SHP77 treated with DMSO at 0.1 percent for 48 hours (cell line): ENCODE data around the gene STAT5A.
"Not testable (repeated sequence)": the region's sequence is repeated elsewhere in the genome, so short reads cannot be mapped to it uniquely, and the experiment has no call there.

Experiments
- DNase-seq: peaks from one replicate; lab custom pipeline; 2025; lab: John Stamatoyannopoulos, UW

STAT5A gene

GRCh38 chr17:42333053-42333452, 44.8 kb downstream of the STAT5A start:
- DNase-seq, result no peak

- no peak for DNase-seq
Observed at GRCh38 chr17:42334677-42335076, 46.4 kb downstream of the STAT5A start.

- DNase-seq, result no peak
Observed at GRCh38 chr17:42337442-42337841, 49.1 kb downstream of the STAT5A start.

- no peak for DNase-seq
Observed at GRCh38 chr17:42338427-42338985, 50.2 kb downstream of the STAT5A start.

GRCh38 chr17:42339221-42339620, 50.9 kb downstream of the STAT5A start:
- no peak for DNase-seq

GRCh38 chr17:42340691-42341127, 52.4 kb downstream of the STAT5A start:
- no peak for DNase-seq

GRCh38 chr17:42341568-42341967, 53.3 kb downstream of the STAT5A start:
- no peak for DNase-seq

- no peak for DNase-seq
Observed at GRCh38 chr17:42342242-42343008, 54.1 kb downstream of the STAT5A start.

- no peak for DNase-seq
Observed at GRCh38 chr17:42345396-42346073, 57.2 kb downstream of the STAT5A start.

GRCh38 chr17:42346481-42346880, 58.2 kb downstream of the STAT5A start:
- DNase-seq, result no peak

- DNase-seq, result no peak
Observed at GRCh38 chr17:42347198-42347597, 58.9 kb downstream of the STAT5A start.

GRCh38 chr17:42347606-42348005, 59.3 kb downstream of the STAT5A start:
- no peak for DNase-seq

GRCh38 chr17:42348104-42348503, 59.8 kb downstream of the STAT5A start:
- DNase-seq, result no peak

GRCh38 chr17:42354956-42355843, 66.9 kb downstream of the STAT5A start:
- DNase-seq, result no peak

GRCh38 chr17:42358434-42358833, 70.1 kb downstream of the STAT5A start:
- DNase-seq, result no peak

- no peak for DNase-seq
Observed at GRCh38 chr17:42359133-42359532, 70.8 kb downstream of the STAT5A start.

- DNase-seq, result not testable (repeated sequence)
Observed at GRCh38 chr17:42360388-42360787, 72.1 kb downstream of the STAT5A start.
